GM12878 (cell line): ENCODE measurements around the gene TPBGL. TPM values are rescaled to one million over a fixed set of nuclear protein-coding genes. Genes with fewer than 3 reads are reported as not detected.

Experiments
- ATAC-seq: fragments of 200-7000 bp; cut with Tn5 transposase; 3 replicates; pipeline ENCODE4 v1.9.1; 2020; ENCODE audit warnings: mild to moderate bottlenecking, moderate library complexity
- BruUV-seq: library from RNA; stranded (reverse); fragments of 400-500 nt; replicated peaks from 2 replicates; lab custom pipeline; 2021; lab: Mats Ljungman, UMichigan
- CTCF ChIA-PET: fragments of 300-600 bp; sonication (Branson Sonifier 250); formaldehyde crosslinking; extraction: SDS; loops from one replicate; lab custom pipeline; 2021; ENCODE audit warnings: inconsistent platforms; lab: Yijun Ruan, JAX
- POLR2A ChIA-PET: fragments of 350-600 bp; formaldehyde crosslinking; extraction: SDS; loops from one replicate; lab custom pipeline; 2021; ENCODE audit warnings: inconsistent platforms; lab: Charles Lee
- RAD21 ChIA-PET: fragments of 300-600 bp; sonication (Branson Sonifier 250); formaldehyde crosslinking; loops from one replicate; lab custom pipeline; 2023; ENCODE audit warnings: antibody characterized with exemption; ENCODE audit not compliant: unreplicated experiment; lab: Charles Lee
- SMC1A ChIA-PET: fragments of 300-600 bp; sonication (Branson Sonifier 250); formaldehyde crosslinking; loops from one replicate; lab custom pipeline; 2023; ENCODE audit not compliant: unreplicated experiment, uncharacterized antibody; lab: Charles Lee
- DNase-seq: peaks from one replicate; pipeline ENCODE4 v3.0.0-alpha.2; 2011; ENCODE audit warnings: low read depth, low spot score
- FAIRE-seq: peaks from 3 replicates; lab custom pipeline; 2011; peaks lifted over from hg19 to GRCh38; lab: Jason Lieb, UNC
- H2AFZ ChIP-seq: 2 replicates; pipeline ENCODE4 v1.6.0; 2011; ENCODE audit warnings: low read depth, low read length, control low read depth; ENCODE audit not compliant: control insufficient read depth
- H3K27ac ChIP-seq: 2 replicates; pipeline ENCODE4 v1.5.1; 2011; ENCODE audit warnings: control low read depth; ENCODE audit not compliant: control insufficient read depth, insufficient read depth
- H3K27me3 ChIP-seq, 2 experiments: replicated peaks in 1 of 2; 2 replicates each; pipeline versions ENCODE4 v1.6.0 to v1.6.1; 2011; ENCODE audit warnings: low read length in 1 of 2; ENCODE audit not compliant: control insufficient read depth in 2 of 2, insufficient read depth in 2 of 2
- H3K36me3 ChIP-seq, 2 experiments: 2 replicates each; pipeline ENCODE4 v1.5.1; 2011; ENCODE audit warnings: low read length in 1 of 2; ENCODE audit not compliant: control insufficient read depth in 2 of 2, insufficient read depth in 2 of 2
- H3K4me1 ChIP-seq: 2 replicates; pipeline ENCODE4 v1.6.1; 2011; ENCODE audit warnings: mild to moderate bottlenecking, low read length, moderate library complexity, mixed read lengths; ENCODE audit not compliant: control insufficient read depth, insufficient read depth
- H3K4me2 ChIP-seq: 2 replicates; pipeline ENCODE4 v1.6.0; 2011; ENCODE audit warnings: control low read depth; ENCODE audit not compliant: control insufficient read depth, insufficient read depth
- H3K4me3 ChIP-seq: fragments of 200-600 bp; sonication (generic); 2 replicates; pipeline ENCODE4 v1.5.1; 2016
- H3K79me2 ChIP-seq: 2 replicates; pipeline ENCODE4 v1.6.0; 2011; ENCODE audit warnings: low read length; ENCODE audit not compliant: control insufficient read depth, insufficient read depth
- H3K9ac ChIP-seq: 2 replicates; pipeline ENCODE4 v1.8.0; 2011; ENCODE audit warnings: low read length, control low read depth, mixed read lengths; ENCODE audit not compliant: control insufficient read depth, insufficient read depth
- H3K9me3 ChIP-seq: replicated peaks from 3 replicates; pipeline ENCODE4 v1.5.1; 2011; ENCODE audit warnings: mild to moderate bottlenecking, low read length; ENCODE audit not compliant: control insufficient read depth, insufficient read depth
- H4K20me1 ChIP-seq: 2 replicates; pipeline ENCODE4 v1.6.0; 2011; ENCODE audit not compliant: control insufficient read depth, insufficient read depth
- CBX3 ChIP-seq: fragments of 200-600 bp; sonication (generic); IDR thresholded peaks from 2 replicates; pipeline ENCODE4 v1.6.1; 2016; ENCODE audit warnings: low read depth, borderline replicate concordance
- CHD2 ChIP-seq: IDR thresholded peaks from 2 replicates; pipeline ENCODE4 v1.6.1; 2011; ENCODE audit warnings: low read depth, low read length, improper control_type of control experiment, borderline replicate concordance
- FOXK2 ChIP-seq: fragments of 450-650 bp; IDR thresholded peaks from 2 replicates; pipeline ENCODE4 v1.6.1; 2017; ENCODE audit warnings: mild to moderate bottlenecking, moderate library complexity
- IKZF2 ChIP-seq, 2 experiments: fragments of 450-650 bp; IDR thresholded peaks; 2 replicates each; pipeline ENCODE4 v1.6.1; 2017; ENCODE audit warnings: mild to moderate bottlenecking in 2 of 2, moderate library complexity in 2 of 2
- MAX ChIP-seq: IDR thresholded peaks from 2 replicates; pipeline ENCODE4 v1.6.1; 2012; ENCODE audit warnings: low read depth, low read length, improper control_type of control experiment
- MXI1 ChIP-seq: fragments of 150-350 bp; IDR thresholded peaks from 2 replicates; pipeline ENCODE4 v1.6.1; 2011; ENCODE audit warnings: low read depth, mild to moderate bottlenecking, inconsistent platforms, low read length, improper control_type of control experiment
- NFYB ChIP-seq: IDR thresholded peaks from 2 replicates; pipeline ENCODE4 v1.6.1; 2011; ENCODE audit warnings: low read depth, mild to moderate bottlenecking, low read length, improper control_type of control experiment, moderate library complexity; ENCODE audit not compliant: insufficient read depth
- POU2F2 ChIP-seq: IDR thresholded peaks from 3 replicates; pipeline ENCODE4 v1.6.1; 2011; ENCODE audit warnings: low read depth, mild to moderate bottlenecking, low read length, borderline replicate concordance
- RBBP5 ChIP-seq: fragments of 200-600 bp; sonication (generic); conservative IDR thresholded peaks from 2 replicates; pipeline ENCODE4 v1.6.1; 2016
- RFX5 ChIP-seq: IDR thresholded peaks from 2 replicates; pipeline ENCODE4 v1.6.1; 2011; ENCODE audit warnings: low read depth, low read length, improper control_type of control experiment
- SMAD5 ChIP-seq: IDR thresholded peaks from 2 replicates; pipeline ENCODE4 v1.6.1; 2016; ENCODE audit warnings: antibody characterized with exemption, low read depth
- SMC3 ChIP-seq: IDR thresholded peaks from 2 replicates; pipeline ENCODE4 v1.6.1; 2011; ENCODE audit warnings: low read length, improper control_type of control experiment, borderline replicate concordance
- STAT3 ChIP-seq: IDR thresholded peaks from 2 replicates; pipeline ENCODE4 v1.6.1; 2011; ENCODE audit warnings: low read depth, low read length, improper control_type of control experiment
- TCF7 ChIP-seq: IDR thresholded peaks from 2 replicates; pipeline ENCODE4 v1.6.1; 2014; ENCODE audit warnings: antibody characterized with exemption, borderline replicate concordance
- WGBS: methylation state at CpG from one replicate; pipeline ENCODE4 v1.1.6; 2016; ENCODE audit warnings: low lambda C conversion rate; ENCODE audit not compliant: insufficient replicate concordance, insufficient coverage; ENCODE audit errors: missing lambda C conversion rate; 5-methylcytosine and 5-hydroxymethylcytosine counted together
- in situ Hi-C: fragments of 300-500 bp; cut with MboI; formaldehyde crosslinking; loops from 9 replicates; pipeline ENCODE4 v1.14.3; 2018; ENCODE audit warnings: mixed read lengths
- intact Hi-C: fragments of 100-400 bp; cut with micrococcal nuclease; formaldehyde crosslinking; loops from one replicate; pipeline ENCODE4 v1.14.2; 2022; ENCODE audit not compliant: unreplicated experiment
- polyA plus RNA-seq, 11 experiments: library from polyadenylated mRNA; depleted of rRNA in 4 of 11; unstranded in 6 of 11; stranded (reverse) in 5 of 11; fragments of >200 nt; fragmentation: Nextera tagmentation in 4 of 11; fragmentation: Illumina TruSeq in 1 of 11; extraction: Ambion mirVana in 4 of 11; extraction: Trizol in 1 of 11; gene quantifications; 1 replicate in 1 of 11; 2 replicates in 10 of 11; pipeline versions ENCODE4 v1.2.1 to v1.2.3, GENCODE V29; 2011 to 2016; ENCODE audit warnings: inconsistent platforms in 2 of 11, missing spikeins in 2 of 11, low read depth in 1 of 11
- total RNA-seq, 4 experiments: library from RNA; depleted of rRNA in 3 of 4; stranded (reverse); fragments of >200 nt in 3 of 4; fragmentation: Illumina TruSeq in 1 of 4; extraction: Trizol in 1 of 4; gene quantifications; 2 replicates each; pipeline versions ENCODE4 v1.2.1 to v1.2.3, GENCODE V29; 2013 to 2021

TPBGL gene
- total and polyA plus RNA-seq, 10 of the 15 experiments (the other 5 are each of a cell fraction or from before 2014, with no cell fraction given): not detected

GRCh38 chr11:75246006-75246670 lies 5.6 kb downstream of the TPBGL start:
- DNase-seq (no peak), ATAC-seq (no peak), FAIRE-seq (no peak)
- Histone ChIP-seq H3K9ac (no peak overlapping the region), H3K36me3 (no peaks in the 10 kb centered on the region), H3K4me2 (no peak overlapping the region), H2AFZ (no peak overlapping the region), H3K27ac (no peak overlapping the region), H3K9me3 (no peaks in the 10 kb centered on the region), H3K4me1 (no peaks in the 10 kb centered on the region; the same call in 1 of the 2 replicates), H4K20me1 (no peaks in the 10 kb centered on the region), H3K4me3 (no peak overlapping the region), H3K27me3 (peaks cover 1 to 12% of the 10 kb centered on the region in 2 experiments; a peak in 3 of 4 replicates), H3K79me2 (no peaks in the 10 kb centered on the region)
- ChIA-PET SMC1A (no interaction called here), CTCF (interaction anchor here (0.8 to 7.1 kb wide), 3 partner anchors 30 to 316 kb away, joined by 3 to 129 read pairs (median 45); no protein-coding TSS in a partner anchor), POLR2A (no interaction called here), RAD21 (interaction anchor here (1.5 to 1.6 kb wide), 2 partner anchors 41 to 105 kb away, joined by 4 to 5 read pairs; no protein-coding TSS in a partner anchor)
- TF ChIP-seq MAX: no peak
- TF ChIP-seq IKZF2 (IDR thresholded peaks at IDR 0.05): no peak
- no peak for TF ChIP-seq SMAD5
- in situ Hi-C loops (loop anchor here (5.0 kb wide), 3 partner anchors 99 to 314 kb away; no protein-coding TSS in a partner anchor), intact Hi-C loops (no loop called here)
- BruUV-seq: no TSS peak
- 0% methylated on average over 7 of the region's 7 CpGs for WGBS

- intact Hi-C loops (no loop called here), in situ Hi-C loops (loop anchor here (5.0 kb wide), 3 partner anchors 100 to 315 kb away; no protein-coding TSS in a partner anchor)
Observed at GRCh38 chr11:75246671-75247350, 6.2 kb downstream of the TPBGL start.

More at GRCh38 chr11:75246671-75247350, 6.2 kb downstream of the TPBGL start:
- RAD21 ChIA-PET: interaction anchor here (1.5 to 1.6 kb wide), 2 partner anchors 42 to 106 kb away, joined by 4 to 5 read pairs; no protein-coding TSS in a partner anchor
- no peaks in the 10 kb centered on the region for H3K9me3 ChIP-seq
- SMC1A ChIA-PET: interaction anchor here (2.2 kb wide), 1 partner anchor 106 kb away, joined by 12 read pairs; no protein-coding TSS in a partner anchor
- 32% methylated on average over 11 of the region's 11 CpGs for WGBS
- no peaks in the 10 kb centered on the region for H3K36me3 ChIP-seq
- no peak for FAIRE-seq
- peaks cover 1 to 10% of the 10 kb centered on the region in 2 experiments; a peak in 3 of 4 replicates for H3K27me3 ChIP-seq
- ATAC-seq: no peak
- H3K9ac ChIP-seq: no peak overlapping the region
- DNase-seq: no peak
- no peak overlapping the region for H2AFZ ChIP-seq
- H3K27ac ChIP-seq: no peak overlapping the region
- H3K4me3 ChIP-seq: no peak overlapping the region
- no peaks in the 10 kb centered on the region for H4K20me1 ChIP-seq
- no peak overlapping the region for H3K4me2 ChIP-seq
- no peaks in the 10 kb centered on the region for H3K4me1 ChIP-seq
- no TSS peak for BruUV-seq
- POLR2A ChIA-PET: no interaction called here
- no peaks in the 10 kb centered on the region for H3K79me2 ChIP-seq
- TF ChIP-seq STAT3 (no peak), RFX5 (no peak), RBBP5 (no peak), POU2F2 (no peak), SMC3 (no peak), NFYB (no peak), TCF7 (no peak), FOXK2 (no peak), CHD2 (no peak), MXI1 (no peak), CBX3 (no peak)
- CTCF ChIA-PET: interaction anchor here (0.6 to 7.1 kb wide), 5 partner anchors 12 to 317 kb away, joined by 3 to 129 read pairs (median 30); no protein-coding TSS in a partner anchor
